IMR-90 (cell line): ENCODE measurements around the gene SIGLECL1. TPM values are rescaled to one million over a fixed set of nuclear protein-coding genes. Genes with fewer than 3 reads are reported as not detected.

Experiments used
- ATAC-seq: fragments of 200-7000 bp; cut with Tn5 transposase; 2 replicates; pipeline ENCODE4 v1.9.1; 2020; ENCODE audit warnings: low read depth, mild to moderate bottlenecking, moderate library complexity
- BruUV-seq: library from RNA; stranded (reverse); fragments of 400-500 nt; replicated peaks from 2 replicates; lab custom pipeline; 2021; lab: Mats Ljungman, UMichigan
- CTCF ChIA-PET: fragments of 300-600 bp; formaldehyde crosslinking; extraction: SDS; loops from one replicate; lab custom pipeline; 2021; ENCODE audit warnings: antibody characterized with exemption; lab: Yijun Ruan, JAX
- POLR2A ChIA-PET: fragments of 300-600 bp; sonication (Branson Sonifier 250); formaldehyde crosslinking; loops from one replicate; lab custom pipeline; 2022; ENCODE audit warnings: antibody characterized with exemption; ENCODE audit not compliant: unreplicated experiment; lab: Charles Lee
- DNase-seq: peaks from one replicate; pipeline ENCODE4 v3.0.0; 2013
- H2AFZ ChIP-seq: replicated peaks from 2 replicates; pipeline ENCODE3; 2013; ENCODE audit warnings: low read length, mild to moderate bottlenecking; ENCODE audit not compliant: poor library complexity
- H2AK5ac ChIP-seq: 2 replicates; pipeline ENCODE4 v1.6.1; 2013; ENCODE audit warnings: low read depth, low read length, inconsistent platforms
- H2AK9ac ChIP-seq: replicated peaks from 2 replicates; pipeline ENCODE3; 2013; ENCODE audit warnings: mild to moderate bottlenecking, low read depth, low read length, moderate library complexity; ENCODE audit not compliant: poor library complexity
- H2BK120ac ChIP-seq: 2 replicates; pipeline ENCODE4 v1.6.1; 2013; ENCODE audit warnings: low read depth, low read length, inconsistent platforms
- H2BK15ac ChIP-seq: 3 replicates; pipeline ENCODE4 v1.6.1; 2013; ENCODE audit warnings: low read depth, low read length, inconsistent platforms
- H2BK20ac ChIP-seq: 2 replicates; pipeline ENCODE4 v1.6.1; 2013; ENCODE audit warnings: low read depth, mild to moderate bottlenecking, inconsistent platforms, low read length, moderate library complexity
- H2BK5ac ChIP-seq: 2 replicates; pipeline ENCODE4 v1.6.1; 2013; ENCODE audit warnings: mild to moderate bottlenecking, low read depth, low read length, inconsistent platforms; ENCODE audit not compliant: poor library complexity, severe bottlenecking
- H3K14ac ChIP-seq: replicated peaks from 2 replicates; pipeline ENCODE4 v1.6.1; 2013; ENCODE audit warnings: low read depth, low read length, inconsistent platforms
- H3K18ac ChIP-seq: 2 replicates; pipeline ENCODE4 v1.6.1; 2013; ENCODE audit warnings: low read depth, low read length, control low read depth
- H3K23ac ChIP-seq: 2 replicates; pipeline ENCODE4 v1.6.1; 2013; ENCODE audit warnings: low read depth, low read length, inconsistent platforms
- H3K27ac ChIP-seq: 2 replicates; pipeline ENCODE4 v1.5.1; 2013; ENCODE audit warnings: mild to moderate bottlenecking, control low read depth, low read length; ENCODE audit not compliant: insufficient read depth
- H3K27me3 ChIP-seq: 2 replicates; pipeline ENCODE4 v1.6.1; 2013; ENCODE audit warnings: low read length; ENCODE audit not compliant: control insufficient read depth, insufficient read depth
- H3K36me3 ChIP-seq: 2 replicates; pipeline ENCODE4 v1.6.1; 2013; ENCODE audit warnings: low read length, mixed read lengths; ENCODE audit not compliant: control insufficient read depth, insufficient read depth
- H3K4ac ChIP-seq: 2 replicates; pipeline ENCODE4 v1.6.1; 2013; ENCODE audit warnings: low read depth, low read length, inconsistent platforms
- H3K4me1 ChIP-seq: 2 replicates; pipeline ENCODE4 v1.6.1; 2013; ENCODE audit warnings: low read length, mixed read lengths; ENCODE audit not compliant: control insufficient read depth, insufficient read depth
- H3K4me2 ChIP-seq: 2 replicates; pipeline ENCODE4 v1.6.1; 2013; ENCODE audit warnings: low read depth, mild to moderate bottlenecking, control low read depth, low read length, moderate library complexity
- H3K4me3 ChIP-seq: 2 replicates; pipeline ENCODE4 v1.5.1; 2013; ENCODE audit warnings: low read depth, mild to moderate bottlenecking, control low read depth, low read length, moderate library complexity; ENCODE audit not compliant: insufficient read depth
- H3K56ac ChIP-seq: 2 replicates; pipeline ENCODE4 v1.6.1; 2013; ENCODE audit warnings: low read length, inconsistent platforms; ENCODE audit not compliant: insufficient read depth; ENCODE audit errors: extremely low read depth
- H3K79me1 ChIP-seq, 2 experiments: 2 replicates each; pipeline ENCODE4 v1.6.1; 2013; ENCODE audit warnings: low read length in 2 of 2, inconsistent platforms in 1 of 2, low read depth in 1 of 2
- H3K9ac ChIP-seq: 2 replicates; pipeline ENCODE4 v1.6.1; 2013; ENCODE audit warnings: low read depth, low read length, control low read depth
- H3K9me1 ChIP-seq: 2 replicates; pipeline ENCODE4 v1.6.1; 2013; ENCODE audit warnings: low read length, inconsistent platforms; ENCODE audit not compliant: insufficient read depth
- H3K9me3 ChIP-seq: 2 replicates; pipeline ENCODE4 v1.6.1; 2013; ENCODE audit warnings: low read length; ENCODE audit not compliant: control insufficient read depth, insufficient read depth
- H4K20me1 ChIP-seq: 2 replicates; pipeline ENCODE4 v1.6.1; 2013; ENCODE audit warnings: low read length, inconsistent platforms; ENCODE audit not compliant: insufficient read depth
- H4K5ac ChIP-seq: 2 replicates; pipeline ENCODE4 v1.6.1; 2013; ENCODE audit warnings: mild to moderate bottlenecking, low read depth, low read length, control low read depth
- H4K8ac ChIP-seq, 2 experiments: 2 replicates each; pipeline ENCODE4 v1.6.1; 2013; ENCODE audit warnings: low read depth in 2 of 2, low read length in 2 of 2, control low read depth in 1 of 2, inconsistent platforms in 1 of 2
- H4K91ac ChIP-seq: 2 replicates; pipeline ENCODE4 v1.6.1; 2013; ENCODE audit warnings: low read depth, low read length, inconsistent platforms; ENCODE audit not compliant: insufficient read depth
- CTCF ChIP-seq: conservative IDR thresholded peaks from 2 replicates; pipeline ENCODE4 v1.5.1; 2012; ENCODE audit warnings: mild to moderate bottlenecking, low read depth, low read length, improper control_type of control experiment
- MAZ ChIP-seq: IDR thresholded peaks from 2 replicates; pipeline ENCODE4 v1.6.1; 2012; ENCODE audit warnings: low read depth, mild to moderate bottlenecking, low read length, improper control_type of control experiment, moderate library complexity, borderline replicate concordance
- MXI1 ChIP-seq: IDR thresholded peaks from 2 replicates; pipeline ENCODE4 v1.6.1; 2012; ENCODE audit warnings: low read depth, mild to moderate bottlenecking, low read length, moderate library complexity, borderline replicate concordance
- POLR2A ChIP-seq: IDR thresholded peaks from 2 replicates; pipeline ENCODE4 v1.6.1; 2012; ENCODE audit warnings: mild to moderate bottlenecking, low read depth, low read length
- RCOR1 ChIP-seq: IDR thresholded peaks from 2 replicates; pipeline ENCODE4 v1.6.1; 2012; ENCODE audit warnings: mild to moderate bottlenecking, low read length, improper control_type of control experiment; ENCODE audit not compliant: insufficient replicate concordance
- RFX5 ChIP-seq: IDR thresholded peaks from 2 replicates; pipeline ENCODE4 v1.8.0; 2012; ENCODE audit warnings: low read depth, mild to moderate bottlenecking, low read length, moderate library complexity
- WGBS, 2 experiments: methylation state at CpG; one replicate each; pipeline versions ENCODE4 v1.1.5 to v1.1.7; 2013; ENCODE audit warnings: missing lambda C conversion rate in 2 of 2; ENCODE audit not compliant: insufficient read length in 1 of 2; ENCODE audit errors: extremely low coverage in 2 of 2; 5-methylcytosine and 5-hydroxymethylcytosine counted together
- dilution Hi-C: fragments of 300-500 bp; cut with HindIII; formaldehyde crosslinking; loops from one replicate; pipeline ENCODE4 v1.14.3; 2018; ENCODE audit warnings: low sequenced_read_pairs; ENCODE audit not compliant: unreplicated experiment
- in situ Hi-C: fragments of 300-500 bp; cut with MboI; formaldehyde crosslinking; loops from 3 replicates; pipeline ENCODE4 v1.14.3; 2019; ENCODE audit warnings: low sequenced_read_pairs, inconsistent platforms, mixed read lengths
- intact Hi-C: fragments of 100-400 bp; cut with micrococcal nuclease; formaldehyde crosslinking; loops from 2 replicates; pipeline ENCODE4 v1.10.0; 2022
- polyA plus RNA-seq, 3 experiments: library from polyadenylated mRNA; depleted of rRNA; stranded (reverse); fragments of >200 nt; gene quantifications; 2 replicates each; pipeline ENCODE4 v1.2.3, GENCODE V29; 2012; ENCODE audit warnings: low replicate concordance in 1 of 3
- total RNA-seq: library from RNA; depleted of rRNA; stranded (reverse); fragments of >200 nt; gene quantifications from 2 replicates; pipeline ENCODE4 v1.2.3, GENCODE V29; 2012

Gene SIGLECL1
- total and polyA plus RNA-seq, 2 of the 4 experiments (the other 2 are of a cell fraction), result not detected

- ATAC-seq, result no peak
- POLR2A ChIA-PET, result no interaction called here
- H2BK20ac ChIP-seq, result no peak overlapping the region
- no peaks in the 10 kb centered on the region for H3K4me1 ChIP-seq
- intact Hi-C loops, result no loop called here
- no peak overlapping the region for H3K18ac ChIP-seq
- H3K9ac ChIP-seq, result no peak overlapping the region
- DNase-seq, result no peak
- H3K4ac ChIP-seq, result no peak overlapping the region
- BruUV-seq, result no TSS peak
- H4K5ac ChIP-seq, result no peak overlapping the region
- H3K27ac ChIP-seq, result no peak overlapping the region
- H3K36me3 ChIP-seq, result no peaks in the 10 kb centered on the region
- H3K56ac ChIP-seq, result no peak overlapping the region
- H3K9me3 ChIP-seq, result peaks cover 10% of the 10 kb centered on the region
- H2AFZ ChIP-seq, result no peak overlapping the region
- H2AK9ac ChIP-seq, result no peak overlapping the region
- H2BK120ac ChIP-seq, result no peak overlapping the region
- no peak overlapping the region for H3K14ac ChIP-seq
- H2BK15ac ChIP-seq, result no peak overlapping the region
- H2AK5ac ChIP-seq, result no peak overlapping the region
- no peaks in the 10 kb centered on the region for H3K9me1 ChIP-seq
- CTCF ChIA-PET, result no interaction called here
- no peak overlapping the region for H4K91ac ChIP-seq
- no peak overlapping the region for H3K4me2 ChIP-seq
- no peak overlapping the region for H3K4me3 ChIP-seq
- H2BK5ac ChIP-seq, result no peak overlapping the region
- H4K8ac ChIP-seq, result no peak overlapping the region
- no CpG with 5 or more reads among the region's 1 CpG for WGBS, 2 experiments
- H3K23ac ChIP-seq, result no peak overlapping the region
- in situ Hi-C loops, result no loop called here
- TF ChIP-seq MXI1 (no peak), RFX5 (no peak), POLR2A (no peak), MAZ (no peak), RCOR1 (no peak), CTCF (no peak)
- no peaks in the 10 kb centered on the region for H3K79me1 ChIP-seq
- H4K20me1 ChIP-seq, result no peaks in the 10 kb centered on the region
- H3K27me3 ChIP-seq, result no peaks in the 10 kb centered on the region
- dilution Hi-C loops, result no loop called here
Measured at GRCh38 chr19:51219307-51219706, 31.6 kb upstream of the SIGLECL1 start.
